Adipose tissue (tissue), 3 donors: ENCODE results near the gene CNTNAP2. TPM values are rescaled to one million over a fixed set of nuclear protein-coding genes. Genes with fewer than 3 reads are reported as not detected.

ENCODE experiments used
- H3K27ac ChIP-seq: one replicate; pipeline ENCODE4 v1.5.1; 2013; ENCODE audit warnings: low read depth, low read length
- WGBS, 3 donors: extraction: QIAGEN DNeasy Blood & Tissue Kit; methylation state at CpG; one replicate each; pipeline ENCODE4 v1.1.7; 2013; 5-methylcytosine and 5-hydroxymethylcytosine counted together
- polyA plus RNA-seq, 3 donors: library from polyadenylated mRNA; stranded (reverse); fragments of 200-250 nt; gene quantifications; one replicate each; pipeline ENCODE4 v1.2.3, GENCODE V29; 2013
- donor health status: healthy with polysubstance abuse.
- donor health status: Bipolar disorder and iron deficiency.
- donor health status: healthy.

The CNTNAP2 gene
- polyA plus RNA-seq: under 1 TPM; under 0.01 to 0.03 (median 0.01) TPM

GRCh38 chr7:146116521-146117222, at the start of gene CNTNAP2:
CNTNAP2 (plus strand) TSS chr7:146116801; CDS start chr7:146116877, 76 bp downstream.
- WGBS, 3 donors: 1 to 2% (median 1%) methylated on average over 40 to 42 of the region's 42 CpGs
- no peak within 1 kb of the TSS for H3K27ac ChIP-seq

GRCh38 chr7:146067880-146068279, 48.7 kb upstream of the CNTNAP2 start:
- H3K27ac ChIP-seq: no peak overlapping the region
- WGBS, 3 donors: 51 to 85% (median 63%) methylated on average over 3 of the region's 3 CpGs

GRCh38 chr7:146074195-146074765, 42.3 kb upstream of the CNTNAP2 start:
- no peak overlapping the region for H3K27ac ChIP-seq
- 55 to 68% (median 65%) methylated on average over 6 of the region's 6 CpGs for WGBS, 3 donors

GRCh38 chr7:146076344-146076743, 40.3 kb upstream of the CNTNAP2 start:
- H3K27ac ChIP-seq: no peak overlapping the region
- 30 to 81% (median 64%) methylated on average over 2 of the region's 2 CpGs for WGBS, 3 donors

- 65 to 74% (median 67%) methylated on average over 6 of the region's 6 CpGs for WGBS, 3 donors
- no peak overlapping the region for H3K27ac ChIP-seq
Observed at GRCh38 chr7:146084086-146084485, 32.5 kb upstream of the CNTNAP2 start.

- H3K27ac ChIP-seq: no peak overlapping the region
- WGBS, 3 donors: 3 to 5% (median 4%) methylated on average over 4 of the region's 4 CpGs
Observed at GRCh38 chr7:146090023-146090645, 26.5 kb upstream of the CNTNAP2 start.

- WGBS, 3 donors: 55 to 60% (median 58%) methylated on average over 4 of the region's 4 CpGs
- H3K27ac ChIP-seq: no peak overlapping the region
Observed at GRCh38 chr7:146094356-146094755, 22.2 kb upstream of the CNTNAP2 start.

GRCh38 chr7:146096994-146097393, 19.6 kb upstream of the CNTNAP2 start:
- no peak overlapping the region for H3K27ac ChIP-seq
- WGBS, 3 donors: 38 to 63% (median 46%) methylated on average over 5 of the region's 5 CpGs

GRCh38 chr7:146106319-146106718, 10.3 kb upstream of the CNTNAP2 start:
- 32 to 45% (median 43%) methylated on average over 3 of the region's 3 CpGs for WGBS, 3 donors
- no peak overlapping the region for H3K27ac ChIP-seq

GRCh38 chr7:146112755-146113154, 3.8 kb upstream of the CNTNAP2 start:
- H3K27ac ChIP-seq: no peak overlapping the region
- 33 to 64% (median 57%) methylated on average over 1 of the region's 1 CpG for WGBS, 3 donors

GRCh38 chr7:146115548-146115850, 1.1 kb upstream of the CNTNAP2 start:
- no peak overlapping the region for H3K27ac ChIP-seq
- WGBS, 3 donors: 8 to 11% (median 10%) methylated on average over 13 to 15 of the region's 15 CpGs

- 0 to 3% (median 0%) methylated on average over 41 to 62 of the region's 62 CpGs for WGBS, 3 donors
Observed at GRCh38 chr7:146115851-146116520, 615 bp upstream of the CNTNAP2 start.

GRCh38 chr7:146117576-146117975, 975 bp downstream of the CNTNAP2 start:
- no peak overlapping the region for H3K27ac ChIP-seq
- WGBS, 3 donors: 38 to 44% (median 43%) methylated on average over 5 of the region's 5 CpGs

More at GRCh38 chr7:146115851-146116520, 615 bp upstream of the CNTNAP2 start:
- no peak overlapping the region for H3K27ac ChIP-seq

- WGBS, 3 donors: 76 to 85% (median 83%) methylated on average over 1 of the region's 1 CpG
- H3K27ac ChIP-seq: no peak overlapping the region
Observed at GRCh38 chr7:146119002-146119401, 2.4 kb downstream of the CNTNAP2 start.

- H3K27ac ChIP-seq: no peak overlapping the region
- 75 to 86% (median 85%) methylated on average over 5 of the region's 5 CpGs for WGBS, 3 donors
Observed at GRCh38 chr7:146123715-146124114, 7.1 kb downstream of the CNTNAP2 start.

- H3K27ac ChIP-seq: no peak overlapping the region
- 71 to 82% (median 77%) methylated on average over 8 of the region's 8 CpGs for WGBS, 3 donors
Observed at GRCh38 chr7:146126767-146127509, 10.3 kb downstream of the CNTNAP2 start.

- no peak overlapping the region for H3K27ac ChIP-seq
- 24 to 39% (median 25%) methylated on average over 1 of the region's 1 CpG for WGBS, 3 donors
Observed at GRCh38 chr7:146129296-146129695, 12.7 kb downstream of the CNTNAP2 start.

GRCh38 chr7:146129997-146130396, 13.4 kb downstream of the CNTNAP2 start:
- WGBS, 3 donors: 90 to 92% (median 91%) methylated on average over 9 of the region's 9 CpGs

GRCh38 chr7:146131701-146132100, 15.1 kb downstream of the CNTNAP2 start:
- 61 to 79% (median 73%) methylated on average over 8 of the region's 8 CpGs for WGBS, 3 donors
- no peak overlapping the region for H3K27ac ChIP-seq

More at GRCh38 chr7:146129997-146130396, 13.4 kb downstream of the CNTNAP2 start:
- H3K27ac ChIP-seq: no peak overlapping the region
